Activated CD8-positive, alpha-beta memory T cell treated with anti-CD3 and anti-CD28 coated beads for 48 hours (primary cell): ENCODE results near the gene SSR2.
A peak's percentile ranks its signal among the peaks of the same experiment; 100 is the strongest.
"Not testable (repeated sequence)": the region's sequence is repeated elsewhere in the genome, so short reads cannot be mapped to it uniquely, and the experiment has no call there.

ENCODE experiments used
- DNase-seq, 3 experiments: peaks; one replicate each; pipeline ENCODE4 v3.0.0-alpha.2; 2020; ENCODE audit warnings: low read depth in 2 of 3, low spot score in 2 of 3

The SSR2 gene

GRCh38 chr1:156048663-156049258 lies 28.0 kb upstream of the SSR2 start:
- no peak for DNase-seq

GRCh38 chr1:156045076-156045475 lies 24.3 kb upstream of the SSR2 start:
- DNase-seq = no peak

GRCh38 chr1:156042828-156043227 lies 22.1 kb upstream of the SSR2 start:
- DNase-seq = no peak

- not testable (repeated sequence) for DNase-seq
These were observed 14.2 kb upstream of the SSR2 start for GRCh38 chr1:156034991-156035390.

GRCh38 chr1:156033011-156033410 lies 12.3 kb upstream of the SSR2 start:
- no peak for DNase-seq

GRCh38 chr1:156026588-156026987 lies 5.8 kb upstream of the SSR2 start:
- no peak for DNase-seq

GRCh38 chr1:156025876-156026275 lies 5.1 kb upstream of the SSR2 start:
- DNase-seq = peak in 1 of 3 experiments; percentile 19

- DNase-seq = no peak
These were observed 4.0 kb upstream of the SSR2 start for GRCh38 chr1:156024801-156025200.

GRCh38 chr1:156021954-156022353 lies 1.2 kb upstream of the SSR2 start:
- DNase-seq = no peak

- no peak for DNase-seq
These were observed 310 bp upstream of the SSR2 start for GRCh38 chr1:156021093-156021428.

- DNase-seq = no peak
These were observed 832 bp downstream of the SSR2 start for GRCh38 chr1:156019946-156020292.

GRCh38 chr1:156014829-156015228 lies 5.9 kb downstream of the SSR2 start:
- DNase-seq = no peak

GRCh38 chr1:156012051-156012817 lies 8.5 kb downstream of the SSR2 start:
- DNase-seq = no peak

GRCh38 chr1:156009404-156009803 lies 11.3 kb downstream of the SSR2 start:
- no peak for DNase-seq

- DNase-seq = no peak
These were observed 13.9 kb downstream of the SSR2 start for GRCh38 chr1:156006666-156007376.

- no peak for DNase-seq
These were observed 15.7 kb downstream of the SSR2 start for GRCh38 chr1:156004843-156005584.

- no peak for DNase-seq
These were observed 16.9 kb downstream of the SSR2 start for GRCh38 chr1:156003923-156004188.

- DNase-seq = no peak
These were observed 18.4 kb downstream of the SSR2 start for GRCh38 chr1:156002188-156002911.

- no peak for DNase-seq
These were observed 19.0 kb downstream of the SSR2 start for GRCh38 chr1:156001662-156002171.

- no peak for DNase-seq
These were observed 19.6 kb downstream of the SSR2 start for GRCh38 chr1:156001021-156001661.

GRCh38 chr1:155999964-156000363 lies 20.8 kb downstream of the SSR2 start:
- DNase-seq = no peak
